HepG2 (cell line): ENCODE measurements around the gene PARP3. TPM values are rescaled to one million over a fixed set of nuclear protein-coding genes. Genes with fewer than 3 reads are reported as not detected.

Experiments used
- GATAD2A ChIP-seq: IDR thresholded peaks from 2 replicates; pipeline ENCODE4 v1.6.1; 2016
- HNF1A ChIP-seq, 2 experiments: sonication (generic) in 1 of 2; formaldehyde crosslinking in 1 of 2; IDR thresholded peaks; 2 replicates each; pipeline versions ENCODE4 v1.4.0 to v1.6.1; 2016 to 2020; ENCODE audit warnings: borderline replicate concordance in 1 of 2, low read depth in 1 of 2, mild to moderate bottlenecking in 1 of 2, missing genetic modification reagents in 1 of 2
- HOXA5 ChIP-seq: sonication (generic); formaldehyde crosslinking; IDR thresholded peaks from 2 replicates; pipeline ENCODE4 v1.4.0; 2020; ENCODE audit warnings: missing genetic modification reagents
- IKZF5 ChIP-seq: IDR thresholded peaks from 2 replicates; pipeline ENCODE4 v1.6.1; 2018; ENCODE audit warnings: missing genetic modification reagents, mild to moderate bottlenecking, missing compliant biosample characterization
- MYC ChIP-seq: sonication (generic); formaldehyde crosslinking; IDR thresholded peaks from 2 replicates; pipeline ENCODE4 v1.9.0; 2021; ENCODE audit warnings: missing genetic modification reagents, borderline replicate concordance
- MYPOP ChIP-seq: sonication (generic); formaldehyde crosslinking; IDR thresholded peaks from 2 replicates; pipeline ENCODE4 v1.8.1; 2023; ENCODE audit warnings: mild to moderate bottlenecking, moderate library complexity, missing genetic modification reagents
- NR2F2 ChIP-seq: IDR thresholded peaks from 2 replicates; pipeline ENCODE4 v1.6.1; 2012; ENCODE audit warnings: low read depth, inconsistent platforms, borderline replicate concordance
- POLR2AphosphoS5 ChIP-seq: IDR thresholded peaks from 2 replicates; pipeline ENCODE4 v1.6.1; 2012; ENCODE audit warnings: low read depth, low read length
- SIN3A ChIP-seq: IDR thresholded peaks from 2 replicates; pipeline ENCODE4 v1.6.1; 2011; ENCODE audit warnings: low read depth, mild to moderate bottlenecking, control low read depth, low read length, borderline replicate concordance
- TBX3 ChIP-seq: fragments of 450-650 bp; IDR thresholded peaks from 2 replicates; pipeline ENCODE4 v1.6.1; 2017; ENCODE audit warnings: antibody characterized with exemption, mild to moderate bottlenecking, inconsistent platforms, borderline replicate concordance
- YEATS4 ChIP-seq: sonication (generic); formaldehyde crosslinking; IDR thresholded peaks from 2 replicates; pipeline ENCODE4 v1.4.0; 2020; ENCODE audit warnings: missing genetic modification reagents, borderline replicate concordance
- ZBTB7B ChIP-seq: sonication (generic); formaldehyde crosslinking; IDR thresholded peaks from 2 replicates; pipeline ENCODE4 v1.4.0; 2020; ENCODE audit warnings: missing genetic modification reagents
- ZNF580 ChIP-seq: IDR thresholded peaks from 2 replicates; pipeline ENCODE4 v1.6.1; 2016; ENCODE audit warnings: low read depth, borderline replicate concordance
- ZNF740 ChIP-seq: sonication (generic); formaldehyde crosslinking; IDR thresholded peaks from 2 replicates; pipeline ENCODE4 v1.4.0; 2020; ENCODE audit warnings: missing genetic modification reagents
- ZNF761 ChIP-seq: sonication (generic); formaldehyde crosslinking; conservative IDR thresholded peaks from 2 replicates; pipeline ENCODE4 v1.4.0; 2020; ENCODE audit warnings: mild to moderate bottlenecking, missing genetic modification reagents
- ZNF775 ChIP-seq: sonication (generic); formaldehyde crosslinking; IDR thresholded peaks from 2 replicates; pipeline ENCODE4 v1.4.0; 2020; ENCODE audit warnings: missing genetic modification reagents, mild to moderate bottlenecking, moderate library complexity, borderline replicate concordance
- ZNF891 ChIP-seq: sonication (generic); formaldehyde crosslinking; IDR thresholded peaks from 2 replicates; pipeline ENCODE4 v1.5.0; 2020; ENCODE audit warnings: mild to moderate bottlenecking, missing genetic modification reagents
- polyA plus RNA-seq, 8 experiments: library from polyadenylated mRNA; depleted of rRNA in 3 of 8; stranded (reverse) in 7 of 8; unstranded in 1 of 8; fragments of >200 nt; fragmentation: Illumina TruSeq in 4 of 8; extraction: Trizol in 4 of 8; gene quantifications; 2 replicates each; pipeline versions ENCODE4 v1.2.1 to v1.2.3, GENCODE V29; 2011 to 2016; ENCODE audit warnings: low read depth in 4 of 8, missing spikeins in 1 of 8, mixed read lengths in 1 of 8; ENCODE audit not compliant: insufficient read depth in 1 of 8
- total RNA-seq, 5 experiments: library from RNA; depleted of rRNA; stranded (reverse); fragments of >200 nt; fragmentation: Illumina TruSeq; extraction: Trizol; gene quantifications; 2 replicates each; pipeline ENCODE4 v1.2.3, GENCODE V29; 2016; ENCODE audit warnings: low read depth in 1 of 5
- TF ChIP-seq, protein P1 (sequence below): sonication (generic); formaldehyde crosslinking; IDR thresholded peaks from 2 replicates; pipeline ENCODE4 v1.8.1; 2023; ENCODE audit warnings: mild to moderate bottlenecking, missing genetic modification reagents

The PARP3 gene
- total and polyA plus RNA-seq, 2 of the 13 experiments (the other 11 are each of a cell fraction or from before 2014, with no cell fraction given) = 11.2 to 21.5 TPM

- TF ChIP-seq POLR2AphosphoS5 (peak; percentile 57), ZNF891 (CRISPR knock-in tag) (0 out of 2 replicates have a peak, but pooled peaks have one; percentile 11), HNF1A (IDR thresholded peaks at IDR 0.05; ENCODE audit: low read depth) (0 out of 2 replicates have a peak, but pooled peaks have one; percentile 17), HNF1A (CRISPR knock-in tag; IDR thresholded peaks at IDR 0.05; ENCODE audit: borderline replicate concordance) (no peak), IKZF5 (CRISPR knock-in tag) (no peak), ZNF775 (CRISPR knock-in tag) (no peak), ZNF761 (peak; percentile 56; the same call in 1 of the 2 replicates), ZBTB7B (CRISPR knock-in tag) (no peak; the same call in 1 of the 2 replicates), MYPOP (CRISPR knock-in tag) (0 out of 2 replicates have a peak, but pooled peaks have one; percentile 15), HOXA5 (no peak), YEATS4 (CRISPR knock-in tag) (no peak), MYC (CRISPR knock-in tag) (peak; percentile 6; the same call in 1 of the 2 replicates), ZNF580 (CRISPR knock-in tag) (0 out of 2 replicates have a peak, but pooled peaks have one; percentile 8), SIN3A (0 out of 2 replicates have a peak, but pooled peaks have one; percentile 47), TBX3 (no peak), NR2F2 (0 out of 2 replicates have a peak, but pooled peaks have one; percentile 21), ZNF740 (peak; percentile 10), GATAD2A (CRISPR knock-in tag) (peak; percentile 6; the same call in 1 of the 2 replicates)
- TF ChIP-seq, protein P1, sequence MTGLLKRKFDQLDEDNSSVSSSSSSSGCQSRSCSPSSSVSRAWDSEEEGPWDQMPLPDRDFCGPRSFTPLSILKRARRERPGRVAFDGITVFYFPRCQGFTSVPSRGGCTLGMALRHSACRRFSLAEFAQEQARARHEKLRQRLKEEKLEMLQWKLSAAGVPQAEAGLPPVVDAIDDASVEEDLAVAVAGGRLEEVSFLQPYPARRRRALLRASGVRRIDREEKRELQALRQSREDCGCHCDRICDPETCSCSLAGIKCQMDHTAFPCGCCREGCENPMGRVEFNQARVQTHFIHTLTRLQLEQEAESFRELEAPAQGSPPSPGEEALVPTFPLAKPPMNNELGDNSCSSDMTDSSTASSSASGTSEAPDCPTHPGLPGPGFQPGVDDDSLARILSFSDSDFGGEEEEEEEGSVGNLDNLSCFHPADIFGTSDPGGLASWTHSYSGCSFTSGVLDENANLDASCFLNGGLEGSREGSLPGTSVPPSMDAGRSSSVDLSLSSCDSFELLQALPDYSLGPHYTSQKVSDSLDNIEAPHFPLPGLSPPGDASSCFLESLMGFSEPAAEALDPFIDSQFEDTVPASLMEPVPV = no peak
These were observed 26.1 kb downstream of the PARP3 start (continued) for GRCh38 chr3:51968170-51968775.
